GM12801 (cell line): Measurements from ENCODE around the gene INO80.

ENCODE experiments used
- CTCF ChIP-seq: IDR thresholded peaks from one replicate; pipeline ENCODE4 v1.5.1; 2011; ENCODE audit warnings: control low read depth; ENCODE audit not compliant: insufficient read length; ENCODE audit errors: extremely low read depth

Gene INO80

GRCh38 chr15:41116116-41116961 is at the start of gene INO80:
Gene INO80 (minus strand): TSS chr15:41116280. CDS start chr15:41096310, 19,970 bp downstream.
- TF ChIP-seq CTCF = no peak

- no peak for TF ChIP-seq CTCF
Observed at GRCh38 chr15:41161736-41162135, 45.7 kb upstream of the INO80 start.

GRCh38 chr15:41161336-41161735 is 45.3 kb upstream of the INO80 start:
- TF ChIP-seq CTCF = no peak

GRCh38 chr15:41160639-41161315 is 44.7 kb upstream of the INO80 start:
- no peak for TF ChIP-seq CTCF

GRCh38 chr15:41154412-41154811 is 38.3 kb upstream of the INO80 start:
- no peak for TF ChIP-seq CTCF

- no peak for TF ChIP-seq CTCF
Observed at GRCh38 chr15:41153733-41154132, 37.7 kb upstream of the INO80 start.

GRCh38 chr15:41151451-41152005 is 35.4 kb upstream of the INO80 start:
- TF ChIP-seq CTCF = no peak
